ENCODE measurements around the gene HPDL. TPM values are rescaled to one million over a fixed set of nuclear protein-coding genes. Genes with fewer than 3 reads are reported as not detected.

Gene HPDL
- total RNA-seq, 1 donor from 2014 or later = 11.6 TPM

DNA sequence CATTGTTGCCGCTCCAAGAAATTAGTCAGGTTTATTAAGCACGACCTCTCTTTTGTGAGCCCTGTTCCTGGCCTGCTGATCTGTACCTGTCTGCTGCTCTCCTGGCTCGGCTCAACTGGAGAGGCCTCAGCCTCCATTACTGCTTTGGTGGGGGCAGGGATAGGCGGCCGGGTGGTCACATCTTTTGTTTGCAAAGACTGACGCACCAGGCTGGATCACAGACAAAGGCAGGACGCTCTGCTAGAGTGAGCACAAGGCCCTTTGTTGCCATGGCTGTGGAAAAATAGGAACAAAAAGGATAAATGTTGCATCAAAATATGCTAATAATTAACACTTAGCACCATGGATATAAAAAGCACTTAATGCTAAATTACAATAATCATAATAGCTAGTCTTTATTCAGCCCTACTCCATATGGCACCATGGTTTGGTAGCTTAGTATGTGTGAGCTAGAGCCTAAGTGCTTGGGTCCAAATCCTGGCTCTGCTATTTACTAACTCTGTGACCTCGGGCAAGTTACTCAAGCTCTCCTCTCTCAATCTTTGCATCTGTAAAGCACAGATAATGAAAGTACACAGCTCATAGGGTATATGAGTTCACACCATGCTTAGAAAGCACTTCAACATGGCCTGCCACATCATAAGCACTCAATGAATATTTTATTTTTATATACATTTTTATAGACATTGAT, 28.9 kb upstream of the HPDL start:
- TF ChIP-seq, protein P1, sequence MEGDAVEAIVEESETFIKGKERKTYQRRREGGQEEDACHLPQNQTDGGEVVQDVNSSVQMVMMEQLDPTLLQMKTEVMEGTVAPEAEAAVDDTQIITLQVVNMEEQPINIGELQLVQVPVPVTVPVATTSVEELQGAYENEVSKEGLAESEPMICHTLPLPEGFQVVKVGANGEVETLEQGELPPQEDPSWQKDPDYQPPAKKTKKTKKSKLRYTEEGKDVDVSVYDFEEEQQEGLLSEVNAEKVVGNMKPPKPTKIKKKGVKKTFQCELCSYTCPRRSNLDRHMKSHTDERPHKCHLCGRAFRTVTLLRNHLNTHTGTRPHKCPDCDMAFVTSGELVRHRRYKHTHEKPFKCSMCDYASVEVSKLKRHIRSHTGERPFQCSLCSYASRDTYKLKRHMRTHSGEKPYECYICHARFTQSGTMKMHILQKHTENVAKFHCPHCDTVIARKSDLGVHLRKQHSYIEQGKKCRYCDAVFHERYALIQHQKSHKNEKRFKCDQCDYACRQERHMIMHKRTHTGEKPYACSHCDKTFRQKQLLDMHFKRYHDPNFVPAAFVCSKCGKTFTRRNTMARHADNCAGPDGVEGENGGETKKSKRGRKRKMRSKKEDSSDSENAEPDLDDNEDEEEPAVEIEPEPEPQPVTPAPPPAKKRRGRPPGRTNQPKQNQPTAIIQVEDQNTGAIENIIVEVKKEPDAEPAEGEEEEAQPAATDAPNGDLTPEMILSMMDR (conservative IDR thresholded peaks at IDR 0.05) = no peak
- Mint-ChIP-seq H3K4me3 (peak overlapping the region; percentile 1), H3K36me3 (ENCODE audit: low read depth) (no peaks in the 10 kb centered on the region), H3K27ac (ENCODE audit: unreplicated experiment) (peak overlapping the region; percentile 99), H3K4me1 (peaks cover 28% of the 10 kb centered on the region), H3K27me3 (ENCODE audit: low read depth) (no peaks in the 10 kb centered on the region), H3K9me3 (no peaks in the 10 kb centered on the region)
- DNase-seq (ENCODE audit: low read depth, low spot score) = no peak

DNA sequence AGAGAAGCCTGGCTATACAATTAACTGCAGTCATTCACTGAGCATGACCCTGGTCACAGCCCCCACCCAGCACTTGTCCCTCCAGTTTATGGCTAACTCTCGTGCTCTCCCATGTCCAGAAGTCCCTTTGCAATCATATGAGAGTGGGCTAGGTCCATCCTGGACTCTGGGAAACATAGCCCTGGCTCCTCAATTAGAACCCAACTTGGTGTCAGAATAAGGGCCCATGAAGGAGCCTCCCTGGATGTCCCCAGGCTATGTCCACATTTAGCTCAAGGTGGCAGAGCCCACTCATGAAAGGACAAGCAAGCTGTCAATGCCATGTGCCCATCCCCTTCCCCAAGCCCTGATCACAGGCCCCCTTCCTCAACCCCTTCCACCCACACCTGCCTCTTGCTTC, 27.4 kb upstream of the HPDL start:
- no peak overlapping the region for H3K4me3 Mint-ChIP-seq
- peak overlapping the region; percentile 58 for H3K27ac Mint-ChIP-seq (ENCODE audit: unreplicated experiment)
- H3K4me1 Mint-ChIP-seq = peaks cover 33% of the 10 kb centered on the region
- TF ChIP-seq, protein P1 (conservative IDR thresholded peaks at IDR 0.05) = no peak
- H3K36me3 Mint-ChIP-seq (ENCODE audit: low read depth) = no peaks in the 10 kb centered on the region
- no peaks in the 10 kb centered on the region for H3K9me3 Mint-ChIP-seq
- H3K27me3 Mint-ChIP-seq (ENCODE audit: low read depth) = no peaks in the 10 kb centered on the region
- no peak for DNase-seq (ENCODE audit: low read depth, low spot score)

DNA sequence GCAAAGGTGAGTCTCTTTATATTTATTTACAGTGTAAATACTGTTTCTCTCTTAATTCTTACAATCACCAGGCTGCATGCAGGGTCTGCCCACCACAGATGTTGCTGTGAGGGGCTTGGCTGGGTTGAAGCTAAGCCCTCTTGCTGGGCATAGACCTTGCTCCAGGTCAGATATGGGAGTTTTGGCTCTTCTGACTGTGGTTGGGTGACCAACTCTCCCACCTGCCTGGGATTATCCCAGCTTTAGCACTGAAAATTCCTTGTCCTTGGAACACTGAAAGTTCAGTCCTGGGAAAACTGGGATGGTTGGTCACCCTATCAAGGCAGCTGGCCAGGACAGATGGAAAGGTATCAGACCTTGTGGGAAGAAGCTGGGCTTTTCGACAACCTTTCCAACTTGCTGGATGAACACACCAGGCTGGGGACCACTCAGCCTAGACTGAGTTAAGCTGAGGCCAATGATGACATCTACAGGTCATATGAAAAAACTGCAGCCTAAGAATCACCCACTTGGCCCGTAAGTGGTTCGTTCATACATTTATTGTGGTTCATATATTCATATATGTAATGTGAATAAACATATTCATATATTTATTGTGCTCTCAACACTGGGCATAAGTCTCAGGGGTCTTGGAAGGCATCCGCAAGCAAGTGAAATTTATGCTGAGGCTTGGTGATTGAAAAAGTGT, 26.6 kb upstream of the HPDL start:
- Mint-ChIP-seq H3K4me3 (peak overlapping the region; percentile 86), H3K27ac (ENCODE audit: unreplicated experiment) (no peak overlapping the region), H3K4me1 (peaks cover 41% of the 10 kb centered on the region), H3K36me3 (ENCODE audit: low read depth) (no peaks in the 10 kb centered on the region), H3K27me3 (ENCODE audit: low read depth) (no peaks in the 10 kb centered on the region), H3K9me3 (no peaks in the 10 kb centered on the region)
- TF ChIP-seq, protein P1 (conservative IDR thresholded peaks at IDR 0.05) = peak; percentile 83
- DNase-seq (ENCODE audit: low read depth, low spot score) = peak; percentile 33

DNA sequence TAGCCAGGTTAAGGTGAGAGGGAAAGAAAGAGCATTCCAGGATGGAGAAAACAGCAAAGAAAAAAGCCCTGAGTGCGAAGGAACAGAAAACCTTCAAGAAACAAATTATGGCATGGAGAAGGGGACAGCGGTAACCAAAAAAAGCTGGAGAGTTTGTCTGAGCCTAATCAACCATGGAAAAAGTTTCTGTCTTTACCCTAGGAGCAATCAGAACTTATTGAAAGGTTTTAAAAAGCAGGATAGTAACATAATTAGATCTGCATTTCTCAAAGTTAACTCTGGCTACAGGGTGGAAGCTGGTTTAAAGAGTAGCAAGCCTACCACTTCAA, 26.1 kb upstream of the HPDL start:
- Mint-ChIP-seq H3K9me3 (no peaks in the 10 kb centered on the region), H3K36me3 (ENCODE audit: low read depth) (no peaks in the 10 kb centered on the region), H3K4me3 (peak overlapping the region; percentile 86), H3K4me1 (peaks cover 46% of the 10 kb centered on the region), H3K27ac (ENCODE audit: unreplicated experiment) (no peak overlapping the region), H3K27me3 (ENCODE audit: low read depth) (no peaks in the 10 kb centered on the region)
- DNase-seq (ENCODE audit: low read depth, low spot score) = no peak
- TF ChIP-seq, protein P1 (conservative IDR thresholded peaks at IDR 0.05) = no peak

DNA sequence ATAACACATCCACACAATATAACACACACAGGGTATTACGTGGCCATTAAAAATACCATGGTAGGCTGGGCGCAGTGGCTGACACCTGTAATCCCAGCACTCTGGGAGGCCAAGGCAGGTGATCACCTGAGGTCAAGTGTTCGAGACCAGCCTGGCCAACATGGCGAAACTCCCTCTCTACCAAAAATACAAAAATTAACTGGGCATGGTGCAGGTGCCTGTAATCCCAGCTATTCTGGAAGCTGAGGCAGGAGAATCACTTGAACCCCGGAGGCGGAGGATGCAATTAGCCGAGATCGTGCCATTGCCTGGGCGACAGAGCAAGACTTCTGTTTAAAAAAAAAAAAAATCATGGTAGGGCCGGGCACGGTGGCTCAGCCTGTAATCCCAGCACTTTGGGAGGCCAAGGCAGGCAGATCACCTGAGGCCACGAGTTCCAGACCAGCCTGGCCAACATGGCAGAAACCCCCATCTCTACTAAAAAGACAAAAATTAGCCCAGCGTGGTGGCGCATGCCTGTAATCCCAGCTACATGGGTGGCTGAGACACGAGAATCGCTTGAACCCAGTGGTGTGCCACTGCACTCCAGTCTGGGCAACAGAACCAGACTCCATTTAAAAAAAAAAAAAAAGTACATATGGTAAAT, 24.1 kb upstream of the HPDL start:
- no peaks in the 10 kb centered on the region for H3K9me3 Mint-ChIP-seq
- TF ChIP-seq, protein P1 (conservative IDR thresholded peaks at IDR 0.05) = no peak
- no peaks in the 10 kb centered on the region for H3K36me3 Mint-ChIP-seq (ENCODE audit: low read depth)
- H3K4me3 Mint-ChIP-seq = peak overlapping the region; percentile 66
- H3K27me3 Mint-ChIP-seq (ENCODE audit: low read depth) = no peaks in the 10 kb centered on the region
- no peak for DNase-seq (ENCODE audit: low read depth, low spot score)
- no peak overlapping the region for H3K27ac Mint-ChIP-seq (ENCODE audit: unreplicated experiment)
- peaks cover 52% of the 10 kb centered on the region for H3K4me1 Mint-ChIP-seq
